Measurements from ENCODE around the gene ZER1. TPM values are rescaled to one million over a fixed set of nuclear protein-coding genes. Genes with fewer than 3 reads are reported as not detected.
A peak's percentile ranks its signal among the peaks of the same experiment; 100 is the strongest.

Gene ZER1
- total and polyA plus RNA-seq, 2 of the 8 experiments (the other 6 are each of a cell fraction or from before 2014, with no cell fraction given) = 20.5 to 26.6 TPM

DNA sequence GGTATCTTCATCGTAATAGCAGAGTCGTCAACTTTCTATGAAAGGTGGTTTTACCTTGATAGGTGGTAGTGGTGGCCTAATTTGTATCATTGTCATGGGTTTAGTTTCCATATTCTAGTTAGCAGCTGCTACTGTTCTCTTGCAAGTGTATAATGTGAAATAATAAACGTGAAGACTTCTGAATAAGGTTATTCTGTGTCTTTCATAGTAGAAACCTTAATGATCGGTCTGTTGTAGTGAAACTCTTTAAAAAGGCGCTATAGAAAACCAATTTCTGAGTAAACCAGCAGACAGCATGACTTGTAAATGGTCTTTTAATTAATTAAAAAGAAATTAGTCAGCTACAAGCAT, 81.1 kb downstream of the ZER1 start:
- POLR2A ChIA-PET (ENCODE audit: partially characterized antibody) = interaction anchor here (1.0 to 46.1 kb wide), 12 partner anchors 5 to 241 kb away, joined by 3 to 1197 read pairs (median 4); partner anchors contain the start of genes DYNC2I2, PKN3, SET and ZDHHC12
- Histone ChIP-seq H3K14ac (ENCODE audit: insufficient read length) (no peak overlapping the region), H4K91ac (replicated peaks; ENCODE audit: insufficient read length, low read length) (no peak overlapping the region), H3K18ac (ENCODE audit: extremely low read depth, low read length) (peak overlapping the region; percentile 68), H2BK12ac (ENCODE audit: low read depth, low read length) (no peak overlapping the region), H3K79me2 (ENCODE audit: control insufficient read depth in 1 of 2, insufficient read depth in 2 of 2, low read length in 2 of 2) (peaks cover 28 to 62% of the 10 kb centered on the region in 2 experiments), H3K27ac (ENCODE audit: low read depth, low read length) (peak overlapping the region; percentile 57; the same call in 1 of the 2 replicates), H3K4ac (replicated peaks; ENCODE audit: insufficient read length, low read depth, low read length) (no peak overlapping the region), H3K4me3 (ENCODE audit: extremely low read depth in 1 of 4, insufficient read depth in 2 of 4, low read depth in 3 of 4, low read length in 4 of 4) (peak overlapping the region; percentile 82 to 95 (median 88)), H2BK15ac (ENCODE audit: low read length) (no peak overlapping the region), H4K20me1 (replicated peaks in 1 of 2; ENCODE audit: control insufficient read depth in 1 of 2, insufficient read depth in 2 of 2, low read length in 2 of 2) (peaks cover 20 to 25% of the 10 kb centered on the region in 2 experiments), H3K23ac (ENCODE audit: insufficient read length) (no peak overlapping the region), H4K5ac (ENCODE audit: insufficient read length, low read depth, low read length) (no peak overlapping the region), H3K79me1 (ENCODE audit: low read depth, low read length) (0 out of 2 replicates have a peak, but pooled peaks cover 3% of the 10 kb centered on the region), H3K56ac (replicated peaks; ENCODE audit: insufficient read length, low read depth, low read length) (no peak overlapping the region), H4K8ac (ENCODE audit: extremely low read depth, insufficient read depth, low read length) (no peak overlapping the region), H2BK120ac (replicated peaks; ENCODE audit: low read depth, low read length) (no peak overlapping the region), H2AK5ac (ENCODE audit: low read depth, low read length) (no peak overlapping the region), H3K27me3 (replicated peaks in 1 of 4; ENCODE audit: control insufficient read depth in 3 of 4, extremely low read depth in 1 of 4, insufficient read depth in 3 of 4, low read length in 3 of 4) (peaks cover 0 to 1% (median 0%) of the 10 kb centered on the region in 4 experiments; a peak in 1 of 7 replicates), H3K4me2 (ENCODE audit: insufficient read depth in 1 of 2, low read depth in 2 of 2, low read length in 2 of 2) (peak overlapping the region; percentile 64 to 87), H3K9me3 (ENCODE audit: insufficient read depth in 2 of 2, low read depth in 1 of 2, low read length in 1 of 2) (no peaks in the 10 kb centered on the region), H2AFZ (ENCODE audit: low read length) (no peak overlapping the region), H3K36me3 (ENCODE audit: control insufficient read depth in 2 of 4, insufficient read depth in 4 of 4, low read length in 3 of 4) (peaks cover 22 to 58% (median 39%) of the 10 kb centered on the region in 4 experiments), H2BK5ac (ENCODE audit: low read depth, low read length) (0 out of 2 replicates have a peak overlapping the region, but pooled peaks have one; percentile 61), H2BK20ac (ENCODE audit: low read length) (no peak overlapping the region), H3K9ac (replicated peaks in 1 of 4; ENCODE audit: extremely low read depth in 1 of 4, low read depth in 3 of 4, low read length in 3 of 4) (peak overlapping the region; percentile 84 to 99 (median 88)), H3K4me1 (replicated peaks in 1 of 4; ENCODE audit: control insufficient read depth in 3 of 4, insufficient read depth in 4 of 4, low read length in 3 of 4) (peaks cover 1 to 9% (median 7%) of the 10 kb centered on the region in 4 experiments; a peak in 6 of 7 replicates), H3K23me2 (ENCODE audit: low read depth, low read length) (peaks cover 14% of the 10 kb centered on the region)
- TF ChIP-seq SP1 (IDR thresholded peaks at IDR 0.05; ENCODE audit: low read depth, low read length) = no peak
- no peak for TF ChIP-seq KDM5A (IDR thresholded peaks at IDR 0.05; ENCODE audit: low read length)
- TF ChIP-seq, protein P1, sequence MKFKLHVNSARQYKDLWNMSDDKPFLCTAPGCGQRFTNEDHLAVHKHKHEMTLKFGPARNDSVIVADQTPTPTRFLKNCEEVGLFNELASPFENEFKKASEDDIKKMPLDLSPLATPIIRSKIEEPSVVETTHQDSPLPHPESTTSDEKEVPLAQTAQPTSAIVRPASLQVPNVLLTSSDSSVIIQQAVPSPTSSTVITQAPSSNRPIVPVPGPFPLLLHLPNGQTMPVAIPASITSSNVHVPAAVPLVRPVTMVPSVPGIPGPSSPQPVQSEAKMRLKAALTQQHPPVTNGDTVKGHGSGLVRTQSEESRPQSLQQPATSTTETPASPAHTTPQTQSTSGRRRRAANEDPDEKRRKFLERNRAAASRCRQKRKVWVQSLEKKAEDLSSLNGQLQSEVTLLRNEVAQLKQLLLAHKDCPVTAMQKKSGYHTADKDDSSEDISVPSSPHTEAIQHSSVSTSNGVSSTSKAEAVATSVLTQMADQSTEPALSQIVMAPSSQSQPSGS (IDR thresholded peaks at IDR 0.05; ENCODE audit: low read length) = no peak
- no peak for TF ChIP-seq RNF2 (IDR thresholded peaks at IDR 0.05; ENCODE audit: borderline replicate concordance, low read depth, low read length, missing control alignments, poor library complexity, severe bottlenecking)
- no peak for TF ChIP-seq RXRA (IDR thresholded peaks at IDR 0.05; ENCODE audit: insufficient read depth, low read depth, low read length)
- no peak for TF ChIP-seq HDAC2 (IDR thresholded peaks at IDR 0.05; ENCODE audit: borderline replicate concordance in 1 of 2, low read depth in 2 of 2, low read length in 2 of 2)
- TF ChIP-seq SIX5 (IDR thresholded peaks at IDR 0.05; ENCODE audit: low read depth, low read length) = no peak
- CTCF ChIA-PET (ENCODE audit: partially characterized antibody) = interaction anchor here (0.6 to 1.8 kb wide), 4 partner anchors 10 to 19 kb away, joined by 4 to 6 read pairs (median 4); partner anchors contain the start of gene PKN3
- FAIRE-seq (no peak), DNase-seq (ENCODE audit: low read depth in 1 of 2, low spot score in 2 of 2) (no peak)
- WGBS, 2 experiments (ENCODE audit: extremely low coverage in 1 of 2, insufficient coverage in 1 of 2, insufficient read length in 1 of 2, insufficient replicate concordance in 2 of 2, low coverage in 1 of 2, low lambda C conversion rate in 2 of 2, missing lambda C conversion rate in 1 of 2) = 10% methylated on average over 5 of the region's 5 CpGs; no CpG with 5 or more reads in 1 of the 2 experiments
